VCaP (cell line): ENCODE measurements around the gene HMG20B.

ENCODE experiments used
- H3K27ac ChIP-seq: fragments of 450-650 bp; 2 replicates; pipeline ENCODE4 v1.5.1; 2017
- TF ChIP-seq, protein P1 (sequence below): fragments of 450-650 bp; conservative IDR thresholded peaks from 2 replicates; pipeline ENCODE4 v1.5.1; 2017; ENCODE audit warnings: mild to moderate bottlenecking, moderate library complexity

The HMG20B gene

GRCh38 chr19:3585301-3586126 lies 12.8 kb downstream of the HMG20B start, which contains the start of gene GIPC3:
GIPC3 (plus strand) TSS chr19:3585478; CDS start chr19:3585598, 120 bp downstream.
- TF ChIP-seq, protein P1, sequence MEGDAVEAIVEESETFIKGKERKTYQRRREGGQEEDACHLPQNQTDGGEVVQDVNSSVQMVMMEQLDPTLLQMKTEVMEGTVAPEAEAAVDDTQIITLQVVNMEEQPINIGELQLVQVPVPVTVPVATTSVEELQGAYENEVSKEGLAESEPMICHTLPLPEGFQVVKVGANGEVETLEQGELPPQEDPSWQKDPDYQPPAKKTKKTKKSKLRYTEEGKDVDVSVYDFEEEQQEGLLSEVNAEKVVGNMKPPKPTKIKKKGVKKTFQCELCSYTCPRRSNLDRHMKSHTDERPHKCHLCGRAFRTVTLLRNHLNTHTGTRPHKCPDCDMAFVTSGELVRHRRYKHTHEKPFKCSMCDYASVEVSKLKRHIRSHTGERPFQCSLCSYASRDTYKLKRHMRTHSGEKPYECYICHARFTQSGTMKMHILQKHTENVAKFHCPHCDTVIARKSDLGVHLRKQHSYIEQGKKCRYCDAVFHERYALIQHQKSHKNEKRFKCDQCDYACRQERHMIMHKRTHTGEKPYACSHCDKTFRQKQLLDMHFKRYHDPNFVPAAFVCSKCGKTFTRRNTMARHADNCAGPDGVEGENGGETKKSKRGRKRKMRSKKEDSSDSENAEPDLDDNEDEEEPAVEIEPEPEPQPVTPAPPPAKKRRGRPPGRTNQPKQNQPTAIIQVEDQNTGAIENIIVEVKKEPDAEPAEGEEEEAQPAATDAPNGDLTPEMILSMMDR = no peak
- H3K27ac ChIP-seq = no peak within 1 kb of the TSS

DNA sequence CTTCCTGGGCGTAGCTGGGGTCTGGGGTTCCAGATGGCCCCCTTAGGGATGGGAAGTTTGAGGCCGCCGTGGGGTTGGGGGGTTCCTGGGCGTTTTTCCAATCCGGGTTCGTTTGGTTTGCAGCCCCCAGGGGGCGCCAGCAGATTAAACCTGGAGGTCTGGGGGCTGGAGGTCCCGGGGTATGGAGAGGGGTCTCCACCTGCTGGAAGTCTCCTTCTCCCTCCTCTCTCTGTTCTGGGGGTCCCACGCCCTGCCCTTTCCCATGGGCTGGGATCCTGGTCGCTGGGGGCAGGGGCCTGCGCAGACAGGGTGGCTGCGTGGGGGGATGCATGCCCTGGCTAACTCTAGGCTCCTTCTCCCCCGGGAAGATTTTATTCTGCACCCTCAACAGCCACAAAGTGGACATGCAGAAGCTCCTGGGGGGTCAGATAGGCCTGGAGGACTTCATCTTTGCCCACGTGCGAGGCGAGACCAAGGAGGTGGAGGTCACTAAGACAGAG lies 13.4 kb downstream of the HMG20B start:
- no peak overlapping the region for H3K27ac ChIP-seq
- TF ChIP-seq, protein P1 = peak; percentile 25

DNA sequence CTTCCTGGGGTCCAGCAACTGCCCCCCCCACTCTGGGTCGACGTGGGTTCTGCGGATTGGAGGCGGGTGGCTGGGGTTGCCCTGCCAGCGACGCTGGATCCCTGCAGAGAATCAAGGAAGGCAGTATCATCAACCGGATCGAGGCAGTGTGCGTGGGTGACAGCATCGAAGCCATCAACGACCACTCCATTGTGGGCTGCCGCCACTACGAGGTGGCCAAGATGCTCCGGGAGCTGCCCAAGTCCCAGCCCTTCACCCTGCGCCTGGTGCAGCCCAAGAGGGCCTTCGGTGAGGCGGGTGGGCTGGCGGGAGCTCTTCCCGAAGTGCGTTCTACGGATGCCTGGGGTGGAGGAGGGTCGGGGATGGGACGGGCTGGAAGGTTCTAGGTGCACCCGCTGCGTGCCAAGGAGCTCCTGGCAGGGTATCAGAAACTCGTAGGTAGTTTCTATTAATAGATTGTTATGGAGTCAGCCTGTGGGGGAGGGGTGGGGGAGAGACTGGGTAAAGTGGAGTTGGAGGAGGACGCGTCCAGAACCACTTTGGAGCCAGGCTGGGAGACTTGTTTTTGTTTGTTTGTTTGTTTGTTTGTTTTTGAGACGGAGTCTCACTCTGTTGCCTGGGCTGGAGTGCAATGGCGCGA lies 14.1 kb downstream of the HMG20B start:
- no peak overlapping the region for H3K27ac ChIP-seq

GRCh38 chr19:3589439-3589838 lies 16.7 kb downstream of the HMG20B start:
- TF ChIP-seq, protein P1 = no peak

More for the DNA sequence above, 14.1 kb downstream of the HMG20B start:
- TF ChIP-seq, protein P1 = no peak

DNA sequence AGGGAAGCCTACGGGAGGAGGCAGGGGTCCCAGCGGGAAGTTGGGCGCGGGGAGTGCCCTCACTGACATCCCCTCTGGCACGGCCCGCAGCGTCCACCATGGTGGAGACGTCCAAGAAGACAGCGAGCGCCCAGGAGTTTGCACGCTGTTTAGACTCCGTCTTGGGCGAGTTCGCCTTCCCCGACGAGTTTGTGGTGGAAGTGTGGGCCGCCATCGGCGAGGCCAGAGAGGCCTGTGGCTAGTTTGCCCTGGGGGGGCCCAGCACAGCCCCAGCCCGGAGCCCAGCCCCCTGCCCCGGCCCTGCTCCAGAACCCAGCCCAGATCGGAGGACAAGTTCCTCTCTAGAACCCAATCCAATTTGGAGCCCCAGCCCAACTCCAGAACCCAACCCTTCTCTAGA lies 17.2 kb downstream of the HMG20B start:
- H3K27ac ChIP-seq = no peak overlapping the region
- TF ChIP-seq, protein P1 = no peak

More at GRCh38 chr19:3589439-3589838, 16.7 kb downstream of the HMG20B start:
- H3K27ac ChIP-seq = no peak overlapping the region

GRCh38 chr19:3590991-3591659 lies 18.4 kb downstream of the HMG20B start:
- TF ChIP-seq, protein P1 = no peak
- no peak overlapping the region for H3K27ac ChIP-seq
